GM18867 (cell line): Measurements from ENCODE around the gene ZNF335.
"Not testable (repeated sequence)": the region's sequence is repeated elsewhere in the genome, so short reads cannot be mapped to it uniquely, and the experiment has no call there.

Experiments used
- ATAC-seq: cut with Tn5 transposase; IDR thresholded peaks from one replicate; pipeline ENCODE4 v1.9.1; 2021; ENCODE audit warnings: mild to moderate bottlenecking, moderate library complexity; ENCODE audit not compliant: unreplicated experiment

The ZNF335 gene

GRCh38 chr20:45934586-45935415, 37.2 kb downstream of the ZNF335 start, which contains the start of gene PCIF1:
PCIF1 (plus strand) TSS chr20:45934683; CDS start chr20:45939000, 4,317 bp downstream.
- ATAC-seq = peak; percentile 84

GRCh38 chr20:45934046-45934585, 37.9 kb downstream of the ZNF335 start:
- peak; percentile 15 for ATAC-seq

DNA sequence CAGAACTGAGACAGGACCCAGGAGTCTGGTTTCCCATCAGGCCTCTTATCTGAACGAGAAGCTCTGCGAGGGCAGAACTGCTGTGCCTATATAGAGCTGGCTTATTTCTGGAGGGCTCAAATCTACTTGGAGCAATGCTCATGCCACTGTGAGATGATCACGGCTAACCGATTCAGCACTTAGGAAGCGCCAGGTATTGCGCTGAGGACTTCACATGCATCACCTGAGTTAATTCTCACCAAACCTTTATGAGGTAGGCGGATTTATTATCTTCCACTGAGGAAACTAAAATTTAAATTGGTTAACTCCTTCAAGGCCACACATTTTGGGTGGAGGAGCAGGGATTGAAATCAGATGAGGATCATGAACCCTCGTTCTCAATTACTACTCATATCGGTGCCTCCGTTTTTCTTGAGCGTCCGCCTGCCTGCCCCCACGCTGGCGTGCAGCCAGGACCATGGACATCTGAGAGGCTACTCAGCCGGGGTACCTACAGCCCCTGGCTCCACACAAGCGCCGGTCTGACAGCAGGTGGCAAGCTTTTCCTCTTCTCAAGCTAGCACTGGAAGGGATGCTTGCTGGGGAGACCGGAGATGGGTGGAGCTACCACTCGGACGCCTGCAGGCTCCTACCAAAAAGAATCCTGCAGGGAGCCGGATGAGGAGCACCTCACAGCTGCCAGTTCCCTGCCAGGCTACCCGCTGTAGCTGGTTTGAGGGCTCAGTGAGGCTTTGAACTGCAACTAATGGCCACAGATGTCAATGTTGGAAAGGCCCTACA, 38.5 kb downstream of the ZNF335 start:
- ATAC-seq = no peak

DNA sequence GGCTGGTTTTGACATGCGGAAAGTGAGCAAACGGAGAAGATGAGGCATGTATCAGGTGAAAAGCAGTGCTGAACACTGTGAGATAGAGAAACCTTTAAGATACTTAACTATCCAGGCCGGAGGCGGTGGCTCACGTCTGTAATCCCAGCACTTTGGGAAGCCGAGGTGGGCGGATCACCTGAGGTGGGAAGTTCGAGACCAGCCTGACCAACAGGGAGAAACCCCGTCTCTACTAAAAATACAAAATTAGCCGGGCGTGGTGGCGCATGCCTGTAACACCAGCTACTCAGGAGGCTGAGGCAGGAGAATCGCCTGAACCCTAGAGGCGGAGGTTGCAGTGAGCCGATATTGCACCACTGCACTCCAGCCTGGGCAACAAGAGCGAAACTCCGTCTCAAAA, 40.3 kb downstream of the ZNF335 start:
- ATAC-seq = not testable (repeated sequence)

DNA sequence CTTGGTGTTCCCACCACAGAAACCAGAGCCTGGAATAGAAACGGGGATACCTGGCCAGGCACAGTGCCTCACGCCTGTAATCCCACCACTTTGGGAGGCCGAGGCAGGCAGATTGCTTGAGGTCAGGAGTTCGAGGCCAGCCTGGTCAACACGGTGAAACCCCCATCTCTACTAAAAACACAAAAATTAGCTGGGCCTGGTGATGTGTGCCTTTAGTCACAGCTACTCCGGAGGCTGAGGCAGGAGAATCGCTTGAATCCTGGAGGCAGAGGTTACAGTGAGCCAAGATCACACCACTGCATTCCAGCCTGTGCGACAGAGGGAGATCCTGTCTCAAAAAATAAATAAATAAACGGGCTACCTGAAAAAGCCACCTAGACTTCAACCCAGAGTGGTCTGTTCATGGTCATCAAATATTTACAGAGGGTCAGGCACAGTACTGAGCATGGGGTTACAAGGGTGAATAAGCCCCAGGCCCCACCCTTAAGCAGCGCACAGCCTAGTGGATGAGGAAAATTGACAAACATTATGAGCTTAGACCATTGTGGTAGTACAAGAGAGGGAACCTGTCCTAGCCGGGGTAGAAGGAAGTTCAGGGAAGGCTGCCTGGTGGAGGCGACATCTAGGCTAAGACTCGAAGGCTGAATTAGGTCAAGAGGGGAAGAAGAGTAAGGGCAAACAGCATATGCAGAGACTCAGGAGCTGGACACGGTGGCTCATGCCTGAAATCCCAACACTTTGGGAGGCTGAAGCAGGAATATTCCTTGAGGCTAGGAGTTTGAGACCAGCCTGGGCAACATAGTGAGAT, 44.7 kb downstream of the ZNF335 start:
- ATAC-seq = no peak

DNA sequence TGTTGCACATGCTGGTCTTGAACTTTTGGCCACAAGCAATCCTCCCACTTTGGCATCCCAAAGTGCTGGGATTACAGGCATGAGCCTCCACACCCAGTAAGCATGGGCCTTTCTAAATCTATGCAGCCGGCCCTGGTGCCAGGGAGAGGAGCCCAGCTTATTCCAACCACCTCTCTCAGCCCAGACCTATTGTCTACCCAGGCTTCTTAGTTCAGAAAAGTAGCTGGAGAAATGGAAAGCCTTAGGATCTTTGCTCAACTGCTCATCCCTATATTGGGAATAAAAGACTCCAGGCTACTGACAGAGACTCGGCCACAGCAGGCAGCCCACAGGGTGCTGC, 45.3 kb downstream of the ZNF335 start:
- no peak for ATAC-seq

GRCh38 chr20:45925821-45926506, 46.0 kb downstream of the ZNF335 start:
- no peak for ATAC-seq

- ATAC-seq = no peak
Measured at GRCh38 chr20:45924391-45925261, 47.4 kb downstream of the ZNF335 start.

DNA sequence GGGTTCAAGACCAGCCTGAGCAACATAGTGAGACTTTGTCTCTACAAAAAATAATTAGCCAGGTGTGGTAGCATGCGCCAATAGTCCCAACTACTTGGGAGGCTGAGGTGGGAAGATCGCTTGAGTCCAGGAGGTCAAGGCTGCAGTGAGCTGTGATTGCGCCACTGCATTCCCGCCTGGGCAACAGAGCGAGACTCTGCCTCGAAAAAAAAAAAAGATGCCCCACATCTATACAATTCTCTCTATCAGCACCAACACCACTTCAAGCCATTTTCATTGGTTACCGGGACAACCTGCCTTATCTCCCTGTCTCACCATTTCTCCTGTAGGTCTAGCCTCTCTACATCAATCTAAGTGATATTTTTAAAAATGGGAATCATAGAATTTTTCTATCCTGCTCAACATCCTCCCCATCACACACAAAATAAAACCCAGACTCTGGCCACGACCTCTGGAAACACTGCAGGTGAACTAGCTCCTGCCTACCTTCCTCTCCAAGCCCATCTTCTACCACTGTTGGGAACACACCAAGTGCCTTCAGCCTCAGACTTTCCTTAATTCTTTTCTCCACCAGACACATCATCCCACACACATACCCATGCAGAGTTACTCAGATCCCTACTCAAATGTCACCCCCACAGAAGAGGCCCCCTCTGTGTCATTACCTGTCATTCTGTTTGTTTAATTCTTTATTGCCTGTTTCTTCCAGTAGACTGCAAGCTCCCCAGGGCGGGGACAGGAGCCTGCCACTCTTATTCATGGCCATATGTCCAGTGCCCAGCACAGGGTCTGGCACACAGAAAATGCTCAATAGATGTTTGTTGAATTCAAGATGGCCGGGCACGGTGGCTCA, 50.4 kb downstream of the ZNF335 start:
- no peak for ATAC-seq

GRCh38 chr20:45920462-45921336, 51.3 kb downstream of the ZNF335 start:
- no peak for ATAC-seq

DNA sequence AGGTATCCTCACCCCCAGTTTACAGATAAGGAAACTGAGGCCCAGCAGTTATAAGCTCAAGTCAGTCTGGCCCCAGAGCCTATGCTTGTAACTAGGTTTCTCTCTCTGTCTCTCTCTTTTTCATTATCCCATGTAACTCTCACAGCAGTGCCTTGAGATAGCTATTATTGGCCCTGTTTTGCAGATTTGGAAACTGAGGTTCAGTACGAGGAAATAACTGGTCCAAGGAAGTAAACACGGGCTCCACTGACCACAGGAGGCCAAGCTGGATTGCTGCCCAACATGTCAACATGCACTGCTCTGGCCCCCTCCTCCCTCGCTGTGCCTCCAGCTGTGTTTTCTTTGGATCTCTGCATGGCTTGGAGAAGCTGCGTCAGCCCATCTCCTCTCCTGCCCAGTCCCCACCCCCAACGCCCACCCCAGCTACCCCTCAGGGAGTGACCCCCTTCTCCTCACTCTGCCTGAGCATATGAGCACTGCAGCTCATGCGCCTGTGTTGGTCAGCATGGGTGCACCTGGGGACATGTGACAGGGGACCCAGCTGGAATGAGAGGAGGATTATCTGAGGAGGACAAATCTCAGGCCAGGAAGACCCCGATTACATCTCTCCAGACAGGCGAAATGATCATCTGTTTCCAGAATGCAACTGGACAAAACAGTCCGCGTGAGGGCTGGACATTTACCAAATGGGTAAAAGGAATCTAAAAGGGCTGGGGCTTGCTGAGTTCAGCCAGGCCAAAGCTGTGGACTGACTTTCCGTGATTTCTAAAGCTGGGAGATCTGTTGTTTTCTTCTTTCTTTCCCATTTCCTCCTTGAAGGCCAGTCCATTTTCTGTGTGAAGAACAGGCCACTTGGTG, 52.2 kb downstream of the ZNF335 start:
- no peak for ATAC-seq

DNA sequence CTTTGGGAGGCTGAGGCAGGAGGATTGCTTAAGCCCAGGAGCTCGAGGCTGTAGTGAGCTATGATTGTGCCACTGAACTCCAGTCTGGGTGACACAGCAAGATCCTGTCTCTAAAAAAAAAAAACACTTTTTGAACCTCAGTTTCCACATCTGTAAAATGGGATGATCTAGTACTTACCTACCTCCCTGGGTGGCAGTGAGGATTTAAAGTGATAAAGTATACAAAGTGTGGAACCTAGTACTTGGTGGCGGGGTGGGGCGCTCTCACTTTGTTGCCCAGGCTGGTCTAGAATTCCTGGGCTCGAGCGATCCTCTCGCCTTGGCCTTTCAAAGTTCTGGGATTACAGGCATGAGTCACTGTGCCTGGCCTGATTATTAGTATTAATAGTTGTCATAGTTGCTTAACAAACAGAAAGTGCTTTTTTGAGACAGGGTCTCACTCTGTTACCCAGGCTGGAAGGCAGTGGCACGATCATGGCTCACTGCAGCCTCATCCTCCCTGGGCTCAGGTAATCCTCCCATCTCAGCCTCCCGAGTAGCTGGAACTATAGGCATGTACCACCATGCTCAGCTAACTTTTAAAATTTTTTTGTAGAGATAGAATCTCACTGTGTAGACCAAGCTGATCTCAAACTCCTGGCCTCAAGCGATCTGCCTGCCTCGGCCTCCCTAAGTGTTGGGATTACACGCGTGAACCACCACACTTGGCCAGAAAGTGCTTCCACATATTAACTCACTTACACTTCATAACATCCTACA, 53.0 kb downstream of the ZNF335 start:
- no peak for ATAC-seq

GRCh38 chr20:45918182-45918737, 53.7 kb downstream of the ZNF335 start:
- ATAC-seq = no peak

DNA sequence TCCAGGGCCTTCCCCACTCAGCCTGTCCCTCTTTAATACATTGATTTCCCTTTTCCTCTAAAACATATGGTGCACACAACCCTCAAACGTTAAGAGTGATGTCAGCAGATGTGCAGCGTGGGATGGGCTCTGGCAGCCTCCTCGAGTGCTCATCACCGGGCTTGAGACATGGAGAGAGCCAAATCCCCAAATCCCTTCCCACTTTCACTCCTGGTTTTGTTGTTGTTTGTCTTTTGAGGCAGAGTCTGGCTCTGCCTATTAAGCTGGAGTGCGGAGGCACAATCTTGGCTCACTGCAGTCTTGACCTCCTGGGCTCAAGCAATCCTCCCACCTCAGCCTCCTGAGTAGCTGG, 54.2 kb downstream of the ZNF335 start:
- ATAC-seq = no peak

DNA sequence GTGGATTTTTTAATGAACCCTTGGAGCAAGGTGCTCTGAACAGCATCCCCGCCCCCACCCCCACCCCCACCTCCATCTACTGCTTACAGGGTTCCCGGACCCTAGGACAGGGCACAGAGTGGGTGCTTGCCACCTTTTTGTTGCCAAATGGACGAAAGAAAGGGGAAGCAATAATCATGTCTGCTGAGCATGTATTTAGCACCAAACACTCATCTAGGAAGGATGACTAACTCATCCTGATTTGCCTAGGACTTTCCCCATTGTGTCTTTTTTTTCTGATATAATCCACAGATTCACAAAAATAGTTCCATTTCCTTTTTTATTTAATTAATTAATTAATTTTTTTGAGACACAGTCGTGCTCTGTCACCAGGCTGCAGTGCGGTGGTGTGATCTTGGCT, 58.9 kb downstream of the ZNF335 start:
- no peak for ATAC-seq

- no peak for ATAC-seq
Measured at GRCh38 chr20:45912344-45912682, 59.7 kb downstream of the ZNF335 start.
